Endothelial cell of umbilical vein (primary cell): ENCODE data around the gene IRF1.

Experiments used
- CTCF ChIP-seq, 2 donors: IDR thresholded peaks; 1 replicate in 1 of 2; 2 replicates in 1 of 2; pipeline ENCODE4 v1.5.1; 2011; ENCODE audit warnings: low read length in 2 of 2, mild to moderate bottlenecking in 2 of 2, moderate library complexity in 2 of 2, control low read depth in 1 of 2, inconsistent platforms in 1 of 2, low read depth in 1 of 2; ENCODE audit not compliant: insufficient read depth in 1 of 2; ENCODE audit errors: extremely low read depth in 1 of 2
- POLR2A ChIP-seq: IDR thresholded peaks from 2 replicates; pipeline ENCODE4 v1.6.1; 2012; ENCODE audit warnings: low read depth, mild to moderate bottlenecking, control low read depth, low read length
- POLR2AphosphoS5 ChIP-seq: IDR thresholded peaks from 2 replicates; pipeline ENCODE4 v1.6.1; 2012; ENCODE audit warnings: low read depth, mild to moderate bottlenecking, control low read depth, low read length, moderate library complexity; ENCODE audit not compliant: insufficient read depth

GRCh38 chr5:132465059-132465707 lies 25.4 kb downstream of the IRF1 start:
- TF ChIP-seq CTCF (IDR thresholded peaks at IDR 0.05; ENCODE audit: extremely low read depth in 1 of 2, insufficient read depth in 1 of 2, low read depth in 1 of 2, low read length in 2 of 2) (no peak), POLR2A (no peak), POLR2AphosphoS5 (no peak)
